ENCODE results near the gene EBF3.

EBF3 gene

GRCh38 chr10:129887986-129888783 lies 75.9 kb downstream of the EBF3 start:
- no peak for DNase-seq

- no peak for DNase-seq
Observed at GRCh38 chr10:129887381-129887905, 76.6 kb downstream of the EBF3 start.

- no peak for DNase-seq
Observed at GRCh38 chr10:129886263-129886662, 77.8 kb downstream of the EBF3 start.

GRCh38 chr10:129885526-129885925 lies 78.5 kb downstream of the EBF3 start:
- DNase-seq, result no peak

GRCh38 chr10:129884398-129885078 lies 79.5 kb downstream of the EBF3 start:
- no peak for DNase-seq

GRCh38 chr10:129883626-129884397 lies 80.3 kb downstream of the EBF3 start:
- DNase-seq, result peak; percentile 89

- DNase-seq, result no peak
Observed at GRCh38 chr10:129883029-129883428, 81.0 kb downstream of the EBF3 start.

GRCh38 chr10:129882291-129883010 lies 81.6 kb downstream of the EBF3 start:
- DNase-seq, result peak; percentile 72

GRCh38 chr10:129881641-129882040 lies 82.4 kb downstream of the EBF3 start:
- peak; percentile 24 for DNase-seq

- peak; percentile 43 for DNase-seq
Observed at GRCh38 chr10:129880191-129880870, 83.7 kb downstream of the EBF3 start.

- no peak for DNase-seq
Observed at GRCh38 chr10:129879655-129880054, 84.4 kb downstream of the EBF3 start.

GRCh38 chr10:129878835-129879234 lies 85.2 kb downstream of the EBF3 start:
- no peak for DNase-seq

- DNase-seq, result peak; percentile 74
Observed at GRCh38 chr10:129877773-129878371, 86.2 kb downstream of the EBF3 start.

GRCh38 chr10:129876838-129877237 lies 87.2 kb downstream of the EBF3 start:
- no peak for DNase-seq

- DNase-seq, result no peak
Observed at GRCh38 chr10:129875993-129876726, 87.9 kb downstream of the EBF3 start.

- no peak for DNase-seq
Observed at GRCh38 chr10:129873351-129873750, 90.7 kb downstream of the EBF3 start.

GRCh38 chr10:129871966-129872365 lies 92.1 kb downstream of the EBF3 start:
- DNase-seq, result no peak

GRCh38 chr10:129870961-129871621 lies 93.0 kb downstream of the EBF3 start:
- DNase-seq, result peak; percentile 86

GRCh38 chr10:129870474-129870757 lies 93.7 kb downstream of the EBF3 start:
- no peak for DNase-seq
